ENCODE measurements around the gene STRA6. TPM values are rescaled to one million over a fixed set of nuclear protein-coding genes. Genes with fewer than 3 reads are reported as not detected.
"Not testable (repeated sequence)": the region's sequence is repeated elsewhere in the genome, so short reads cannot be mapped to it uniquely, and the experiment has no call there.

The STRA6 gene
- total RNA-seq, 1 donor from 2014 or later, result 14.2 TPM

- DNase-seq, result peak; percentile 59
These were observed 22.4 kb downstream of the STRA6 start for GRCh38 chr15:74179983-74180880.

- DNase-seq, result peak; percentile 44
These were observed 23.3 kb downstream of the STRA6 start for GRCh38 chr15:74179101-74179841.

- no peak for DNase-seq
These were observed 24.1 kb downstream of the STRA6 start for GRCh38 chr15:74178326-74179100.

GRCh38 chr15:74176262-74177214 lies 26.0 kb downstream of the STRA6 start:
- no peak for DNase-seq

- no peak for DNase-seq
These were observed 27.1 kb downstream of the STRA6 start for GRCh38 chr15:74175271-74176191.

GRCh38 chr15:74174958-74175253 lies 27.7 kb downstream of the STRA6 start:
- no peak for DNase-seq

GRCh38 chr15:74174219-74174957 lies 28.2 kb downstream of the STRA6 start:
- peak; percentile 91 for DNase-seq

GRCh38 chr15:74173380-74174218 lies 29.0 kb downstream of the STRA6 start, which contains the start of gene ISLR:
ISLR (plus strand) TSS chr15:74173710; CDS start chr15:74174859, 1,149 bp downstream.
- DNase-seq, result peak; percentile 95

- DNase-seq, result peak; percentile 83
These were observed 29.7 kb downstream of the STRA6 start for GRCh38 chr15:74172701-74173379.

GRCh38 chr15:74171965-74172541 lies 30.5 kb downstream of the STRA6 start:
- DNase-seq, result no peak

- DNase-seq, result no peak
These were observed 31.6 kb downstream of the STRA6 start for GRCh38 chr15:74170875-74171578.

- DNase-seq, result no peak
These were observed 32.3 kb downstream of the STRA6 start for GRCh38 chr15:74170071-74170844.

- DNase-seq, result peak; percentile 70
These were observed 33.9 kb downstream of the STRA6 start for GRCh38 chr15:74168711-74169126.

GRCh38 chr15:74167891-74168331 lies 34.7 kb downstream of the STRA6 start:
- no peak for DNase-seq

GRCh38 chr15:74165461-74165860 lies 37.1 kb downstream of the STRA6 start:
- no peak for DNase-seq

GRCh38 chr15:74162195-74162536 lies 40.4 kb downstream of the STRA6 start:
- DNase-seq, result not testable (repeated sequence)
